HCT116 (cell line): ENCODE results near the gene HLA-DRA. TPM values are rescaled to one million over a fixed set of nuclear protein-coding genes. Genes with fewer than 3 reads are reported as not detected.
A peak's percentile ranks its signal among the peaks of the same experiment; 100 is the strongest.

Source experiments
- ATAC-seq: fragments of 200-7000 bp; cut with Tn5 transposase; 2 replicates; pipeline ENCODE4 v1.9.1; 2020; ENCODE audit warnings: mild to moderate bottlenecking, moderate library complexity
- Bru-seq: library from RNA; stranded (reverse); fragments of 400-500 nt; gene quantifications from one replicate; lab custom pipeline; 2021; lab: Mats Ljungman, UMichigan
- BruChase-seq, 2 experiments: library from RNA; stranded (reverse); fragments of 400-500 nt; gene quantifications; one replicate each; lab custom pipeline; 2021; lab: Mats Ljungman, UMichigan
- BruUV-seq: library from RNA; stranded (reverse); fragments of 400-500 nt; replicated peaks from 2 replicates; lab custom pipeline; 2021; lab: Mats Ljungman, UMichigan
- CTCF ChIA-PET: fragments of 300-600 bp; sonication (Branson Sonifier 250); formaldehyde crosslinking; loops from one replicate; lab custom pipeline; 2021; ENCODE audit warnings: antibody characterized with exemption; lab: Charles Lee
- POLR2A ChIA-PET: fragments of 300-600, 350-600 bp; sonication (Branson Sonifier 250); formaldehyde crosslinking; loops from one replicate; lab custom pipeline; 2021; ENCODE audit warnings: antibody characterized with exemption; lab: Charles Lee
- RAD21 ChIA-PET, 2 experiments: fragments of 300-600 bp; sonication (Branson Sonifier 250); formaldehyde crosslinking; loops; one replicate each; lab custom pipeline; 2023; ENCODE audit warnings: low total read pairs in 2 of 2; ENCODE audit not compliant: uncharacterized antibody in 2 of 2, unreplicated experiment in 2 of 2, low non-redundant PET in 1 of 2; lab: Charles Lee
- DNase-seq: peaks from one replicate; pipeline ENCODE4 v3.0.0-alpha.2; 2010; ENCODE audit warnings: low read depth, low spot score
- H2AFZ ChIP-seq: fragments of 200-600 bp; shearing (Covaris generic), sonication (generic); 2 replicates; pipeline ENCODE4 v1.6.1; 2017; ENCODE audit warnings: low read depth, mixed run types, mixed read lengths, antibody characterized with exemption, low read length; ENCODE audit not compliant: poor library complexity, severe bottlenecking
- H3K27ac ChIP-seq: 2 replicates; pipeline ENCODE4 v1.5.1; 2012; ENCODE audit warnings: low read depth, low read length
- H3K27me3 ChIP-seq: fragments of 200-600 bp; sonication (generic); 2 replicates; pipeline ENCODE4 v1.6.1; 2016; ENCODE audit warnings: mixed run types, low read length, mixed read lengths; ENCODE audit not compliant: insufficient read depth
- H3K36me3 ChIP-seq, 2 experiments: fragments of 200-500 bp in 1 of 2; fragments of 200-600 bp in 1 of 2; sonication (Bioruptor generic) in 1 of 2; sonication (generic) in 1 of 2; 2 replicates each; pipeline versions ENCODE4 v1.5.1 to v1.6.1; 2014 to 2016; ENCODE audit warnings: low read length in 2 of 2, inconsistent platforms in 1 of 2, mixed read lengths in 1 of 2, mixed run types in 1 of 2; ENCODE audit not compliant: insufficient read depth in 2 of 2, control insufficient read depth in 1 of 2
- H3K4me1 ChIP-seq, 2 experiments: fragments of 200-600 bp in 1 of 2; sonication (generic) in 1 of 2; 2 replicates each; pipeline versions ENCODE4 v1.5.1 to v1.6.1; 2012 to 2017; ENCODE audit warnings: low read length in 2 of 2, inconsistent platforms in 1 of 2, mild to moderate bottlenecking in 1 of 2, mixed read lengths in 1 of 2, mixed run types in 1 of 2, moderate library complexity in 1 of 2; ENCODE audit not compliant: insufficient read depth in 2 of 2, control insufficient read depth in 1 of 2
- H3K4me2 ChIP-seq: fragments of 200-600 bp; sonication (generic); 2 replicates; pipeline ENCODE4 v1.6.1; 2017; ENCODE audit warnings: mixed run types, low read length, mixed read lengths
- H3K4me3 ChIP-seq, 2 experiments: fragments of 200-600 bp in 1 of 2; sonication (generic) in 1 of 2; replicated peaks in 1 of 2; 2 replicates each; pipeline ENCODE4 v1.5.1; 2011 to 2016; ENCODE audit warnings: low read length in 2 of 2, control low read depth in 1 of 2, low read depth in 1 of 2, mild to moderate bottlenecking in 1 of 2, mixed read lengths in 1 of 2, mixed run types in 1 of 2
- H3K79me2 ChIP-seq: fragments of 200-600 bp; sonication (generic); 2 replicates; pipeline ENCODE4 v1.6.1; 2017; ENCODE audit warnings: mild to moderate bottlenecking, mixed run types, low read length, moderate library complexity, mixed read lengths; ENCODE audit not compliant: insufficient read depth
- H3K9ac ChIP-seq: fragments of 200-600 bp; sonication (generic); 2 replicates; pipeline ENCODE4 v1.6.1; 2016; ENCODE audit warnings: low read length, mixed read lengths
- H3K9me2 ChIP-seq: fragments of 200-600 bp; sonication (generic), shearing (Covaris generic); 2 replicates; pipeline ENCODE4 v1.6.1; 2017; ENCODE audit warnings: mixed run types, mild to moderate bottlenecking, moderate library complexity; ENCODE audit not compliant: insufficient read depth
- H3K9me3 ChIP-seq, 2 experiments: fragments of 200-500 bp in 1 of 2; fragments of 200-600 bp in 1 of 2; sonication (Bioruptor generic) in 1 of 2; sonication (generic) in 1 of 2; 2 replicates each; pipeline ENCODE4 v1.6.1; 2014 to 2017; ENCODE audit warnings: low read length in 2 of 2, mixed read lengths in 2 of 2, inconsistent platforms in 1 of 2, low read depth in 1 of 2, mild to moderate bottlenecking in 1 of 2, mixed run types in 1 of 2, moderate library complexity in 1 of 2; ENCODE audit not compliant: control insufficient read depth in 1 of 2, insufficient read depth in 1 of 2
- H4K20me1 ChIP-seq: fragments of 200-600 bp; sonication (generic), shearing (Covaris generic); 2 replicates; pipeline ENCODE4 v1.6.1; 2017; ENCODE audit warnings: mixed run types, mild to moderate bottlenecking, moderate library complexity; ENCODE audit not compliant: insufficient read depth
- CBX3 ChIP-seq: IDR thresholded peaks from 2 replicates; pipeline ENCODE4 v1.6.1; 2012; ENCODE audit warnings: low read depth
- CEBPB ChIP-seq: IDR thresholded peaks from 2 replicates; pipeline ENCODE4 v1.6.1; 2012; ENCODE audit warnings: low read depth
- ELF1 ChIP-seq: IDR thresholded peaks from 2 replicates; pipeline ENCODE4 v1.6.1; 2012; ENCODE audit warnings: low read depth, borderline replicate concordance
- EZH2phosphoT487 ChIP-seq: fragments of 200-600 bp; IDR thresholded peaks from 2 replicates; pipeline ENCODE4 v1.6.1; 2018; ENCODE audit warnings: antibody characterized with exemption, borderline replicate concordance
- POLR2AphosphoS5 ChIP-seq: IDR thresholded peaks from 2 replicates; pipeline ENCODE4 v1.6.1; 2011; ENCODE audit warnings: mild to moderate bottlenecking, low read depth, low read length, moderate library complexity
- SP1 ChIP-seq: IDR thresholded peaks from 2 replicates; pipeline ENCODE4 v1.6.1; 2012; ENCODE audit warnings: low read depth
- TCF7L2 ChIP-seq: IDR thresholded peaks from 2 replicates; pipeline ENCODE4 v1.7.0; 2011; ENCODE audit warnings: borderline replicate concordance, inconsistent platforms; ENCODE audit not compliant: insufficient read depth, insufficient read length; ENCODE audit errors: extremely low read depth
- ZFX ChIP-seq: fragments of 450-650 bp; IDR thresholded peaks from 2 replicates; pipeline ENCODE4 v1.6.1; 2017
- intact Hi-C: fragments of 100-400 bp; cut with micrococcal nuclease; formaldehyde crosslinking; loops from 2 replicates; pipeline ENCODE4 v1.10.0; 2022
- long read RNA-seq: library from polyadenylated mRNA; unstranded; transcript quantifications from one replicate; pipeline ENCODE4 v2.0.0, GENCODE V29; 2021; ENCODE audit not compliant: unreplicated experiment
- polyA plus RNA-seq: library from polyadenylated mRNA; unstranded; fragments of >200 nt; gene quantifications from 2 replicates; pipeline ENCODE4 v1.2.1, GENCODE V29; 2012; ENCODE audit warnings: missing spikeins
- total RNA-seq: library from RNA; stranded (reverse); gene quantifications from one replicate; pipeline ENCODE4 v1.2.1, GENCODE V29; 2021; ENCODE audit not compliant: unreplicated experiment
- TF ChIP-seq, protein P1 (sequence below): IDR thresholded peaks from 2 replicates; pipeline ENCODE4 v1.6.1; 2012
- TF ChIP-seq, protein P2 (sequence below), 3 experiments: fragments of 200-600 bp in 1 of 3; sonication (generic) in 1 of 3; IDR thresholded peaks in 2 of 3; conservative IDR thresholded peaks in 1 of 3; 2 replicates each; pipeline ENCODE4 v1.5.1; 2012 to 2017; ENCODE audit warnings: low read depth in 2 of 3, low read length in 2 of 3, antibody characterized with exemption in 1 of 3, borderline replicate concordance in 1 of 3, control low read depth in 1 of 3, mild to moderate bottlenecking in 1 of 3, mixed read lengths in 1 of 3, mixed run types in 1 of 3, moderate library complexity in 1 of 3; ENCODE audit not compliant: insufficient read depth in 1 of 3
- TF ChIP-seq, protein P3 (sequence below): IDR thresholded peaks from 2 replicates; pipeline ENCODE4 v1.6.1; 2012
- TF ChIP-seq, protein P4 (sequence below): IDR thresholded peaks from 2 replicates; pipeline ENCODE4 v1.6.1; 2011; ENCODE audit warnings: mild to moderate bottlenecking, low read length, moderate library complexity; ENCODE audit not compliant: insufficient replicate concordance; ENCODE audit errors: extremely low read depth

The HLA-DRA gene
- total RNA-seq (4.7 TPM), Bru-seq, nascent RNA (percentile 35 among the genes with signal in this experiment), BruChase-seq, experiment 1, labeled RNA remaining after a 6-hour chase (percentile 37 among the genes with signal in this experiment), BruChase-seq, experiment 2, labeled RNA remaining after a 2-hour chase (percentile 31 among the genes with signal in this experiment)
- 1.7 TPM in 2 replicates for polyA plus RNA-seq
- long read RNA-seq, partial matches to known transcripts: 2 of 6 reads
- long read RNA-seq, other reads (novel, unspliced or antisense): 0 of 6 reads

DNA sequence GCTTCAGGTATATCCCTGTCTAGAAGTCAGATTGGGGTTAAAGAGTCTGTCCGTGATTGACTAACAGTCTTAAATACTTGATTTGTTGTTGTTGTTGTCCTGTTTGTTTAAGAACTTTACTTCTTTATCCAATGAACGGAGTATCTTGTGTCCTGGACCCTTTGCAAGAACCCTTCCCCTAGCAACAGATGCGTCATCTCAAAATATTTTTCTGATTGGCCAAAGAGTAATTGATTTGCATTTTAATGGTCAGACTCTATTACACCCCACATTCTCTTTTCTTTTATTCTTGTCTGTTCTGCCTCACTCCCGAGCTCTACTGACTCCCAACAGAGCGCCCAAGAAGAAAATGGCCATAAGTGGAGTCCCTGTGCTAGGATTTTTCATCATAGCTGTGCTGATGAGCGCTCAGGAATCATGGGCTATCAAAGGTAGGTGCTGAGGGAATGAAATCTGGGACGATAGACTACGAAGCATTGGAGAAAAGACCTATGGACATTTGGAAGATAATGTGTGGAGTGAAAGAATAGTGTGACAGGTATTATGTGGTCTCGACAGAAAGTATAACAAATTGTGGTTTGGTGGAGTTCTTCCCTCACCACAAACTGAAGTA is at the start of gene HLA-DRA:
Gene HLA-DRA (plus strand): TSS at position 286 of the 613 bp plus-strand sequence. CDS start 64 bp downstream, at position 350.
- peak; percentile 74 for TF ChIP-seq SP1
- TF ChIP-seq POLR2AphosphoS5: no peak
- TF ChIP-seq ELF1: no peak
- TF ChIP-seq, protein P1, sequence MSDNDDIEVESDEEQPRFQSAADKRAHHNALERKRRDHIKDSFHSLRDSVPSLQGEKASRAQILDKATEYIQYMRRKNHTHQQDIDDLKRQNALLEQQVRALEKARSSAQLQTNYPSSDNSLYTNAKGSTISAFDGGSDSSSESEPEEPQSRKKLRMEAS: no peak

DNA sequence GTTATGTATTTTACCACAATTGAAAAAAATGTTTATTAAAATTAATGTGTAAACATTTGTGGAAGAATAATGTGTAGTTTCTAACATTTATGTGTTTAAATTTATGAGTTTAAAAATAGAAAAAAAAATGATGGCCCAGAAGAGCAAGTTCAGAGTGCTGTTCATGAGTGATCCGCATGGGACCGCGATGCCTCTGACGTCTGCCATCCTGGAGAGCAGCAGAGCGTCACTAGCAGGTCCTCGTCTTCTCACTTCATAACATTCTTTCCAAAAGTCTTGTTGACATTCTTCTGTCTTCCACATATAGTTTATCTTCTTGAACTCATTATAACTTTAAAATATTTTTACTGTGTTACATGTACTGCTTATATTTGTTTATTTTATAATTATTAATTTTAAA is 48.2 kb upstream of the HLA-DRA start:
- H3K9me2 ChIP-seq: no peaks in the 10 kb centered on the region
- H3K4me1 ChIP-seq: no peaks in the 10 kb centered on the region
- no peak overlapping the region for H2AFZ ChIP-seq
- no peak overlapping the region for H3K27ac ChIP-seq
- no peaks in the 10 kb centered on the region for H3K36me3 ChIP-seq
- H3K79me2 ChIP-seq: no peaks in the 10 kb centered on the region
- ATAC-seq: no peak
- H3K4me3 ChIP-seq: no peak overlapping the region
- ChIA-PET RAD21 (no interaction called here), POLR2A (no interaction called here), CTCF (no interaction called here)
- H3K27me3 ChIP-seq: peaks cover 4% of the 10 kb centered on the region; the same call in 1 of the 2 replicates
- H4K20me1 ChIP-seq: no peaks in the 10 kb centered on the region
- H3K9ac ChIP-seq: no peak overlapping the region
- intact Hi-C loops: no loop called here
- no peak overlapping the region for H3K4me2 ChIP-seq
- BruUV-seq: no TSS peak
- no peak for DNase-seq
- H3K9me3 ChIP-seq: no peaks in the 10 kb centered on the region
- TF ChIP-seq ZFX: no peak
- TF ChIP-seq, protein P1: no peak
- TF ChIP-seq TCF7L2: no peak
- TF ChIP-seq, protein P2, sequence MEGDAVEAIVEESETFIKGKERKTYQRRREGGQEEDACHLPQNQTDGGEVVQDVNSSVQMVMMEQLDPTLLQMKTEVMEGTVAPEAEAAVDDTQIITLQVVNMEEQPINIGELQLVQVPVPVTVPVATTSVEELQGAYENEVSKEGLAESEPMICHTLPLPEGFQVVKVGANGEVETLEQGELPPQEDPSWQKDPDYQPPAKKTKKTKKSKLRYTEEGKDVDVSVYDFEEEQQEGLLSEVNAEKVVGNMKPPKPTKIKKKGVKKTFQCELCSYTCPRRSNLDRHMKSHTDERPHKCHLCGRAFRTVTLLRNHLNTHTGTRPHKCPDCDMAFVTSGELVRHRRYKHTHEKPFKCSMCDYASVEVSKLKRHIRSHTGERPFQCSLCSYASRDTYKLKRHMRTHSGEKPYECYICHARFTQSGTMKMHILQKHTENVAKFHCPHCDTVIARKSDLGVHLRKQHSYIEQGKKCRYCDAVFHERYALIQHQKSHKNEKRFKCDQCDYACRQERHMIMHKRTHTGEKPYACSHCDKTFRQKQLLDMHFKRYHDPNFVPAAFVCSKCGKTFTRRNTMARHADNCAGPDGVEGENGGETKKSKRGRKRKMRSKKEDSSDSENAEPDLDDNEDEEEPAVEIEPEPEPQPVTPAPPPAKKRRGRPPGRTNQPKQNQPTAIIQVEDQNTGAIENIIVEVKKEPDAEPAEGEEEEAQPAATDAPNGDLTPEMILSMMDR (IDR thresholded peaks at IDR 0.05 in 2 of 3, conservative IDR thresholded peaks at IDR 0.05 in 1 of 3; ENCODE audit: borderline replicate concordance in 1 of 3, insufficient read depth in 1 of 3, low read depth in 2 of 3, low read length in 2 of 3): no peak
- TF ChIP-seq, protein P3, sequence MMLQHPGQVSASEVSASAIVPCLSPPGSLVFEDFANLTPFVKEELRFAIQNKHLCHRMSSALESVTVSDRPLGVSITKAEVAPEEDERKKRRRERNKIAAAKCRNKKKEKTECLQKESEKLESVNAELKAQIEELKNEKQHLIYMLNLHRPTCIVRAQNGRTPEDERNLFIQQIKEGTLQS: no peak
- no peak for TF ChIP-seq CBX3
- TF ChIP-seq, protein P4, sequence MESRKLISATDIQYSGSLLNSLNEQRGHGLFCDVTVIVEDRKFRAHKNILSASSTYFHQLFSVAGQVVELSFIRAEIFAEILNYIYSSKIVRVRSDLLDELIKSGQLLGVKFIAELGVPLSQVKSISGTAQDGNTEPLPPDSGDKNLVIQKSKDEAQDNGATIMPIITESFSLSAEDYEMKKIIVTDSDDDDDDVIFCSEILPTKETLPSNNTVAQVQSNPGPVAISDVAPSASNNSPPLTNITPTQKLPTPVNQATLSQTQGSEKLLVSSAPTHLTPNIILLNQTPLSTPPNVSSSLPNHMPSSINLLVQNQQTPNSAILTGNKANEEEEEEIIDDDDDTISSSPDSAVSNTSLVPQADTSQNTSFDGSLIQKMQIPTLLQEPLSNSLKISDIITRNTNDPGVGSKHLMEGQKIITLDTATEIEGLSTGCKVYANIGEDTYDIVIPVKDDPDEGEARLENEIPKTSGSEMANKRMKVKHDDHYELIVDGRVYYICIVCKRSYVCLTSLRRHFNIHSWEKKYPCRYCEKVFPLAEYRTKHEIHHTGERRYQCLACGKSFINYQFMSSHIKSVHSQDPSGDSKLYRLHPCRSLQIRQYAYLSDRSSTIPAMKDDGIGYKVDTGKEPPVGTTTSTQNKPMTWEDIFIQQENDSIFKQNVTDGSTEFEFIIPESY: no peak
- TF ChIP-seq EZH2phosphoT487: no peak
- no peak for TF ChIP-seq CEBPB

More for the DNA sequence above, at the start of gene HLA-DRA:
- ChIA-PET RAD21 (no interaction called here), POLR2A (interaction anchor here (1.1 kb wide), 1 partner anchor 532 kb away, joined by 3 read pairs; no protein-coding TSS in a partner anchor), CTCF (interaction anchor here (0.6 to 1.7 kb wide), 5 partner anchors 185 to 346 kb away, joined by 3 to 6 read pairs (median 4); no protein-coding TSS in a partner anchor)
- H3K9ac ChIP-seq: no peak within 1 kb of the TSS; the same call in 1 of the 2 replicates
- peak; percentile 72 for DNase-seq
- peak within 1 kb of the TSS; percentile 32 to 50 for H3K4me3 ChIP-seq
- no peaks in the 10 kb centered on the region for H3K9me3 ChIP-seq
- peak; percentile 97 for ATAC-seq
- H3K27ac ChIP-seq: no peak within 1 kb of the TSS
- BruUV-seq: no TSS peak
- H3K4me2 ChIP-seq: peak within 1 kb of the TSS; percentile 74
- no peaks in the 10 kb centered on the region for H3K36me3 ChIP-seq
- peaks cover 0 to 4% of the 10 kb centered on the region in 2 experiments; a peak in 2 of 4 replicates for H3K4me1 ChIP-seq
- peak within 1 kb of the TSS; percentile 99 for H2AFZ ChIP-seq
- no peaks in the 10 kb centered on the region; the same call in 1 of the 2 replicates for H3K9me2 ChIP-seq
- intact Hi-C loops: no loop called here
- H4K20me1 ChIP-seq: no peaks in the 10 kb centered on the region
- H3K79me2 ChIP-seq: no peaks in the 10 kb centered on the region
- no peaks in the 10 kb centered on the region for H3K27me3 ChIP-seq
